GM23338 (cell line): Measurements from ENCODE around the gene ANKRD13C. TPM values are rescaled to one million over a fixed set of nuclear protein-coding genes. Genes with fewer than 3 reads are reported as not detected.

Experiments
- ATAC-seq: fragments of 200-7000 bp; cut with Tn5 transposase; 3 replicates; pipeline ENCODE4 v1.9.1; 2020
- DNase-seq: peaks from one replicate; pipeline ENCODE4 v3.0.0-alpha.2; 2015; ENCODE audit warnings: low spot score
- H2AFZ ChIP-seq: fragments of 200-600 bp; sonication (generic); 2 replicates; pipeline ENCODE4 v1.8.0; 2016; ENCODE audit warnings: antibody characterized with exemption, mild to moderate bottlenecking, moderate library complexity
- H3F3A ChIP-seq: fragments of 200-600 bp; sonication (generic); replicated peaks from 2 replicates; pipeline ENCODE4 v1.8.0; 2017; ENCODE audit warnings: antibody characterized with exemption, mixed run types, low read depth
- H3K27ac ChIP-seq: fragments of 200-600 bp; sonication (generic); 2 replicates; pipeline ENCODE4 v1.6.1; 2016; ENCODE audit warnings: low read depth
- H3K27me3 ChIP-seq: fragments of 200-600 bp; sonication (generic); 2 replicates; pipeline ENCODE4 v1.8.0; 2016; ENCODE audit warnings: mild to moderate bottlenecking, mixed run types, moderate library complexity; ENCODE audit not compliant: insufficient read depth
- H3K36me3 ChIP-seq: fragments of 200-600 bp; sonication (generic); 2 replicates; pipeline ENCODE4 v1.8.0; 2016; ENCODE audit warnings: mild to moderate bottlenecking; ENCODE audit not compliant: insufficient read depth
- H3K4me1 ChIP-seq: fragments of 200-600 bp; sonication (generic); 2 replicates; pipeline ENCODE4 v1.8.0; 2016; ENCODE audit warnings: mild to moderate bottlenecking, moderate library complexity; ENCODE audit not compliant: insufficient read depth
- H3K4me2 ChIP-seq: fragments of 200-600 bp; sonication (generic); 2 replicates; pipeline ENCODE4 v1.7.1; 2017; ENCODE audit warnings: mixed run types
- H3K4me3 ChIP-seq: fragments of 200-600 bp; sonication (generic); 2 replicates; pipeline ENCODE4 v1.6.1; 2016; ENCODE audit warnings: mixed run types
- H3K79me2 ChIP-seq: fragments of 200-600 bp; sonication (generic); replicated peaks from 2 replicates; pipeline ENCODE4 v1.8.0; 2017; ENCODE audit warnings: mild to moderate bottlenecking; ENCODE audit not compliant: insufficient read depth
- H3K9me2 ChIP-seq: fragments of 200-600 bp; sonication (generic); 2 replicates; pipeline ENCODE4 v1.8.0; 2017; ENCODE audit not compliant: insufficient read depth
- H4K20me1 ChIP-seq: fragments of 200-600 bp; sonication (generic); replicated peaks from 2 replicates; pipeline ENCODE4 v1.8.0; 2017; ENCODE audit warnings: mild to moderate bottlenecking; ENCODE audit not compliant: insufficient read depth
- H3K27ac Mint-ChIP-seq: 2 replicates; pipeline ENCODE4 v1.8.0; 2020; ENCODE audit warnings: inconsistent platforms, mild to moderate bottlenecking, moderate library complexity, mixed read lengths
- H3K27me3 Mint-ChIP-seq: 3 replicates; pipeline ENCODE4 v1.8.0; 2022; ENCODE audit warnings: low read depth, mild to moderate bottlenecking, moderate library complexity, mixed read lengths, inconsistent platforms; ENCODE audit not compliant: insufficient read depth, poor library complexity
- H3K36me3 Mint-ChIP-seq: 3 replicates; pipeline ENCODE4 v1.8.0; 2021; ENCODE audit warnings: low read depth, mild to moderate bottlenecking, inconsistent platforms, moderate library complexity, mixed read lengths
- H3K4me1 Mint-ChIP-seq: 3 replicates; pipeline ENCODE4 v1.8.0; 2020; ENCODE audit warnings: mild to moderate bottlenecking, inconsistent platforms, mixed read lengths
- H3K4me3 Mint-ChIP-seq: 3 replicates; pipeline ENCODE4 v1.8.0; 2021; ENCODE audit warnings: moderate library complexity, mild to moderate bottlenecking, inconsistent platforms, mixed read lengths
- H3K9me3 Mint-ChIP-seq: 3 replicates; pipeline ENCODE4 v1.8.0; 2020; ENCODE audit warnings: moderate library complexity, mild to moderate bottlenecking, inconsistent platforms, mixed read lengths
- CTCF ChIP-seq, 2 experiments: fragments of 200-600 bp in 1 of 2; sonication (generic) in 1 of 2; conservative IDR thresholded peaks; 2 replicates each; pipeline versions ENCODE4 v1.5.1 to v1.6.1; 2016 to 2017; ENCODE audit warnings: antibody characterized with exemption in 2 of 2, low read depth in 2 of 2, mild to moderate bottlenecking in 2 of 2, moderate library complexity in 1 of 2
- EZH2 ChIP-seq: fragments of 200-600 bp; sonication (generic); IDR thresholded peaks from one replicate; pipeline ENCODE4 v1.8.0; 2017; ENCODE audit warnings: antibody characterized with exemption, mild to moderate bottlenecking, low read depth; ENCODE audit not compliant: unreplicated experiment
- EZH2phosphoT487 ChIP-seq: fragments of 200-600 bp; sonication (generic); IDR thresholded peaks from one replicate; pipeline ENCODE4 v1.8.1; 2018; ENCODE audit warnings: antibody characterized with exemption; ENCODE audit not compliant: unreplicated experiment
- JUNB ChIP-seq: IDR thresholded peaks from one replicate; pipeline ENCODE4 v1.6.1; 2016; ENCODE audit warnings: antibody characterized with exemption; ENCODE audit not compliant: unreplicated experiment
- POLR2AphosphoS5 ChIP-seq: IDR thresholded peaks from 2 replicates; pipeline ENCODE4 v1.6.1; 2016; ENCODE audit warnings: antibody characterized with exemption, low read depth
- ZNF114 ChIP-seq: fragments of 250-450 bp; sonication (Bioruptor Pico); IDR thresholded peaks from 2 replicates; pipeline ENCODE4 v1.5.0; 2020; ENCODE audit warnings: mild to moderate bottlenecking, moderate library complexity
- ZNF331 ChIP-seq: fragments of 250-450 bp; sonication (Bioruptor Pico); IDR thresholded peaks from 2 replicates; pipeline ENCODE4 v1.5.0; 2020; ENCODE audit warnings: low read depth, mild to moderate bottlenecking, moderate library complexity
- polyA plus RNA-seq: library from polyadenylated mRNA; unstranded; fragments of >200 nt; fragmentation: Nextera tagmentation; extraction: Ambion mirVana; gene quantifications from 2 replicates; pipeline ENCODE4 v1.2.1, GENCODE V29; 2016
- total RNA-seq: library from RNA; depleted of rRNA; stranded (reverse); fragments of >200 nt; shearing (Covaris generic); gene quantifications from 2 replicates; pipeline ENCODE4 v1.2.3, GENCODE V29; 2014
- TF ChIP-seq, protein P1 (sequence below): IDR thresholded peaks from one replicate; pipeline ENCODE4 v1.6.1; 2018; ENCODE audit warnings: antibody characterized with exemption; ENCODE audit not compliant: unreplicated experiment

Gene ANKRD13C
- total and polyA plus RNA-seq, 2 experiments from 2014 or later, result 12.3 to 32.5 TPM

GRCh38 chr1:70256664-70257063, 97.9 kb downstream of the ANKRD13C start:
- Histone ChIP-seq H3F3A (no peaks in the 10 kb centered on the region), H3K79me2 (no peaks in the 10 kb centered on the region), H3K27me3 (no peaks in the 10 kb centered on the region), H3K4me2 (no peak overlapping the region), H3K36me3 (peaks cover 2% of the 10 kb centered on the region; the same call in 1 of the 2 replicates), H3K27ac (no peak overlapping the region), H4K20me1 (no peaks in the 10 kb centered on the region), H3K9me2 (no peaks in the 10 kb centered on the region), H3K4me1 (no peaks in the 10 kb centered on the region), H3K4me3 (no peak overlapping the region), H2AFZ (no peak overlapping the region)
- no peak overlapping the region for H3K4me3 Mint-ChIP-seq
- no peak for DNase-seq
- ATAC-seq, result no peak
- H3K36me3 Mint-ChIP-seq, result peaks cover 4% of the 10 kb centered on the region; the same call in 2 of the 3 replicates
- TF ChIP-seq EZH2, result no peak
- no peak for TF ChIP-seq ZNF331 (CRISPR knock-in tag)
- TF ChIP-seq CTCF (conservative IDR thresholded peaks at IDR 0.05; ENCODE audit: low read depth in 2 of 2), result no peak
- TF ChIP-seq, protein P1, sequence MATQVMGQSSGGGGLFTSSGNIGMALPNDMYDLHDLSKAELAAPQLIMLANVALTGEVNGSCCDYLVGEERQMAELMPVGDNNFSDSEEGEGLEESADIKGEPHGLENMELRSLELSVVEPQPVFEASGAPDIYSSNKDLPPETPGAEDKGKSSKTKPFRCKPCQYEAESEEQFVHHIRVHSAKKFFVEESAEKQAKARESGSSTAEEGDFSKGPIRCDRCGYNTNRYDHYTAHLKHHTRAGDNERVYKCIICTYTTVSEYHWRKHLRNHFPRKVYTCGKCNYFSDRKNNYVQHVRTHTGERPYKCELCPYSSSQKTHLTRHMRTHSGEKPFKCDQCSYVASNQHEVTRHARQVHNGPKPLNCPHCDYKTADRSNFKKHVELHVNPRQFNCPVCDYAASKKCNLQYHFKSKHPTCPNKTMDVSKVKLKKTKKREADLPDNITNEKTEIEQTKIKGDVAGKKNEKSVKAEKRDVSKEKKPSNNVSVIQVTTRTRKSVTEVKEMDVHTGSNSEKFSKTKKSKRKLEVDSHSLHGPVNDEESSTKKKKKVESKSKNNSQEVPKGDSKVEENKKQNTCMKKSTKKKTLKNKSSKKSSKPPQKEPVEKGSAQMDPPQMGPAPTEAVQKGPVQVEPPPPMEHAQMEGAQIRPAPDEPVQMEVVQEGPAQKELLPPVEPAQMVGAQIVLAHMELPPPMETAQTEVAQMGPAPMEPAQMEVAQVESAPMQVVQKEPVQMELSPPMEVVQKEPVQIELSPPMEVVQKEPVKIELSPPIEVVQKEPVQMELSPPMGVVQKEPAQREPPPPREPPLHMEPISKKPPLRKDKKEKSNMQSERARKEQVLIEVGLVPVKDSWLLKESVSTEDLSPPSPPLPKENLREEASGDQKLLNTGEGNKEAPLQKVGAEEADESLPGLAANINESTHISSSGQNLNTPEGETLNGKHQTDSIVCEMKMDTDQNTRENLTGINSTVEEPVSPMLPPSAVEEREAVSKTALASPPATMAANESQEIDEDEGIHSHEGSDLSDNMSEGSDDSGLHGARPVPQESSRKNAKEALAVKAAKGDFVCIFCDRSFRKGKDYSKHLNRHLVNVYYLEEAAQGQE, result no peak
- no peak for TF ChIP-seq JUNB
- TF ChIP-seq POLR2AphosphoS5, result no peak
- no peak for TF ChIP-seq ZNF114 (CRISPR knock-in tag)
- H3K27me3 Mint-ChIP-seq, result peaks cover 1% of the 10 kb centered on the region
- H3K9me3 Mint-ChIP-seq, result no peaks in the 10 kb centered on the region; the same call in 1 of the 3 replicates
- no peaks in the 10 kb centered on the region for H3K4me1 Mint-ChIP-seq
- no peak overlapping the region for H3K27ac Mint-ChIP-seq

GRCh38 chr1:70248729-70249128, 105.8 kb downstream of the ANKRD13C start:
- no peaks in the 10 kb centered on the region for H3K27me3 ChIP-seq
- no peak overlapping the region for H3K4me2 ChIP-seq
- DNase-seq (no peak), ATAC-seq (no peak)
- 0 out of 2 replicates have a peak, but pooled peaks cover 5% of the 10 kb centered on the region for H4K20me1 ChIP-seq
- H3F3A ChIP-seq, result no peaks in the 10 kb centered on the region
- no peak overlapping the region for H2AFZ ChIP-seq
- H3K4me1 Mint-ChIP-seq, result no peaks in the 10 kb centered on the region
- H3K9me2 ChIP-seq, result no peaks in the 10 kb centered on the region
- H3K27ac Mint-ChIP-seq, result no peak overlapping the region
- no peak overlapping the region for H3K4me3 ChIP-seq
- TF ChIP-seq EZH2phosphoT487 (no peak), CTCF (conservative IDR thresholded peaks at IDR 0.05; ENCODE audit: low read depth in 2 of 2) (no peak), EZH2 (no peak)
- H3K27ac ChIP-seq, result peak overlapping the region; percentile 12; the same call in 1 of the 2 replicates
- H3K27me3 Mint-ChIP-seq, result no peaks in the 10 kb centered on the region
- no peaks in the 10 kb centered on the region for H3K9me3 Mint-ChIP-seq
- peaks cover 81% of the 10 kb centered on the region for H3K36me3 ChIP-seq
- H3K4me1 ChIP-seq, result no peaks in the 10 kb centered on the region
- H3K36me3 Mint-ChIP-seq, result peaks cover 78% of the 10 kb centered on the region
- no peak overlapping the region for H3K4me3 Mint-ChIP-seq
- H3K79me2 ChIP-seq, result no peaks in the 10 kb centered on the region; the same call in 1 of the 2 replicates
